HG03565 (cell line): Measurements from ENCODE around the gene PRLR.

Experiments used
- ATAC-seq: cut with Tn5 transposase; IDR thresholded peaks from one replicate; pipeline ENCODE4 v1.9.1; 2021; ENCODE audit warnings: mild to moderate bottlenecking, moderate library complexity; ENCODE audit not compliant: unreplicated experiment

Gene PRLR

DNA sequence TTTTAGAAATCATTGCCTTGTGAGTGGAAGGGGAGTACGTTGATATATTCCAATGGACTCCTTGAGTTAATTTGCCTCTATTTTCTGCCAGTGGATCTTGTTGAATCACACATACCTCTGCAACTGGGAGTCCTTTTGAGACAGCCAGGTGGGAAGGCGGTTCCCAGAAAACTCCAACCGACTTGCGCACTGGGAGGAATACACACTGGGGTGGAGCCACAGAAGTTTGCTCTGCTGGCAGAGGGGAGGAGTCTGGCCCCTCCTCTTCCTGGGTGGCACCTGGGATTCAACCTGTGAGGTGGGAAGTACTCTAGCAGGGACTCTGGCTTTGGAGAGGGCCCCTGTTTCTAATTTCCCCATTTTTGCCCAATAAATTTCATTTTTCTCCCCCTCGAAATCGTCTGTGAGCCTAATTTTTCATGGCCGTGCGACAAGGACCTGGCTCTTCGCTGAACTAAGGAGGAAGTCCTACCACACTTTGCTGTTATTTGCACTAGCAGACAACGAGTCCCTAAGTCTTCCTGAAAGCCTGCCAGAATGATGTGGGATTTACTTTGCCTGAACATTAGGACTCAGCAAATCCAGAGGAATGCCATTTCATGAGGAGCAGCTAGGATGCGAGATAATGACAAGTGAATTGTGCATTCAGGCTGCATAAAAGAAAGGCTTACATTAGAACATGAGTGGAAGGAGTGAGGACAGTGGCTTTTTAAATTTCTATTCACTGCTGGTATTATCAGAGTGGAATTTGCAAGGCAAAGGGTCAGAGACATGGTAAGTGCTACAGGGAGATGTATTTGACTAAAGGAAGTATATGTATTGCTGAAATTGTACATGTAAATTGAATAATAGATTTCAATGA, 67.2 kb downstream of the PRLR start:
- no peak for ATAC-seq

GRCh38 chr5:35161652-35162273, 68.5 kb downstream of the PRLR start:
- no peak for ATAC-seq

- no peak for ATAC-seq
Observed at GRCh38 chr5:35160486-35161116, 69.7 kb downstream of the PRLR start.

DNA sequence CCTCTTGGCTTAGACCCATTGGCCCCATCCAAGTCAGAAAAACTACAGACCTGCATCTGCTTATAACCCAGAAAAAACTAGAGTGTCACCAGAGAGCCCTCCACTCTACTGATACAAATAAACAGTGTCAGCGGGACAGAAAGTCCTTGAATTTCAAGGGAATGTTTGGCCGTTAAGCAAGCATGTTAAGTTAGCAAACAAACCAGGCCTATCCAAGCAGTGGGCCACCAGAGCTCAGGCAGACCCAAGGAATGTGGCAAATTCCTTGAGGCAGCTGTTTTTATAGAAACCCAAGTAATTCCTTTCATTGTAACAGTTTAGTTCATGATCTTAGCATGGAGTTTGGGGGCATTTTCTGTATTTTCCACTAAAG, 70.9 kb downstream of the PRLR start:
- ATAC-seq: no peak

GRCh38 chr5:35158622-35159369, 71.5 kb downstream of the PRLR start:
- no peak for ATAC-seq

- ATAC-seq: no peak
Observed at GRCh38 chr5:35158204-35158603, 72.1 kb downstream of the PRLR start.

DNA sequence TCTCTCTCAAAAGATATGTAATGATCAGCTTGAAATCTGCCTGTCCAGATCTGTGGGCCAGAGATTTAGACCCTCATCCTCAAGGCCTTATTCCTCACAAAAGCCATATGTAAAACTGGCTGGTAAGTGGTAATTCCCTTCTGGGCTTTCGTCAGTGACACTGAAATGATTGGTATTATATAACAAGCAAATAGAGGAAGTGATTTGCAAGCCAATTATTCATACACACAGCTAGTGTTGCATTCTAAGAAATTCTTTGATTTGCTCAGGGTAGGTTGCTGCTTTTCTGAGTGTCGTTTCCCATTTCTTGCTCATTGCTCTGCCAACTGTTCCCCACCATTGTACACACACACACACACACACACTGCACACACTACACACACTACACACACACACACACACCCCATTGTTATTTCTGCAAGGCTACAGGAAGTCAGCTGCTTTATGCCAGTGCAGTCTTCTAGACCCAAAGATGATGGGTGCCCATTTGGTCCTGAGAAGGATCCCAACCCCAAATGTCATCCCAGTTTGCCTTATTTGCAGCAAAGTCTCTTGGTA, 76.8 kb downstream of the PRLR start:
- ATAC-seq: no peak

DNA sequence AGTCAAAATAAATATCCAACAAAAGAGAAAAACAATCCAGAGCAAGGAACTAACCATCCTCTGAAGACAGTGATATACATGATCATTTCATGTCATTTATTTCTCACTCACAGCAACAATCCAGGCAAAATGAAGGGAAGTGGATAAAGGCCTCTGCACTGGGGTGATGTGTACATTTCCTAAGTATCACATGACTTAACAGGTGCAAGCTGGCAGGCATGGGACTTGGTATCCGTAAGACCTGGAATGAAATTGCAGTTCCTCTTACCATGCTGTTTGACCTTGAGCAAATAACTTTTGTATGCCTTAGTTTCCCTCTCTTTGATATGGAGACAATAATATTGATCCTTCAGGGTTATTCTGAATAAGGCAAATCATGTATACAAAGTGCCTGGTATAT, 77.6 kb downstream of the PRLR start:
- no peak for ATAC-seq

DNA sequence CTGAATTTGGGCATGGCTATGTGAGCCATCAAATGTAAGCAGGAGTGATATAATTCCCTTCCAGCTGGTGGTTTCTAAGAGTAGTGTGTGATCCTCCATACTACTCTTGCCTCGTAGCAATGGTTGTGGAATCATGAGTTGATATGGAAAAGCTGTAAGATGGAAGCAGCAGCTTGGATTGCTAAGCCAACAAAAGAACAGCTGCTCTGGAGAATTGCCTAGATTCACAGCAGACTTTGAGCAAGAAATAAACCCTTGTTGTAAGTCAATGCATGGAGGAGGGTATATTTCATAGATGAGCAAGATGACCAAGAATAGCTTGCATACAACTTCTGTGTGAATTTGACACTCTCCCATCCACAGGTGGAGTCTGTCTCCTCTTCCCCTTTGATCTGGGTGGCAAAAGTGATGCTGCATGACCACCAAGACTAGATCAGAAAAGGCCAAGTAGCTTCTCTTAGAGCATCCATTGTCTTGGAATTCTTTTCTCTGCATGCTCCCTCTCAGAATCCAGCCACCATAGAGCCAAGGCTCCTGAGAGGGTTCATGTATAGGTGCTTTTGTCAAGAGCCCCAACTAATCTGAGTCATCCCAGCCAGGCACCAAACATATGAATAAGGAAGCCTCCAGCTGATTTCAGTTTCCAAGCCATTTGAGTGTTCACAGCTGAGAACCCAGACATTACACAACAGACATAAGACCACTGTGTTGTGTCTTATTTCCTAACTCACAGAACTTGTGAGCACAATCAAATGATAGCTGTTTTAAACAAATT, 79.0 kb downstream of the PRLR start:
- no peak for ATAC-seq

GRCh38 chr5:35149041-35149440, 81.2 kb downstream of the PRLR start:
- ATAC-seq: no peak

- ATAC-seq: no peak
Observed at GRCh38 chr5:35146406-35146805, 83.9 kb downstream of the PRLR start.

GRCh38 chr5:35145691-35146317, 84.5 kb downstream of the PRLR start:
- no peak for ATAC-seq

DNA sequence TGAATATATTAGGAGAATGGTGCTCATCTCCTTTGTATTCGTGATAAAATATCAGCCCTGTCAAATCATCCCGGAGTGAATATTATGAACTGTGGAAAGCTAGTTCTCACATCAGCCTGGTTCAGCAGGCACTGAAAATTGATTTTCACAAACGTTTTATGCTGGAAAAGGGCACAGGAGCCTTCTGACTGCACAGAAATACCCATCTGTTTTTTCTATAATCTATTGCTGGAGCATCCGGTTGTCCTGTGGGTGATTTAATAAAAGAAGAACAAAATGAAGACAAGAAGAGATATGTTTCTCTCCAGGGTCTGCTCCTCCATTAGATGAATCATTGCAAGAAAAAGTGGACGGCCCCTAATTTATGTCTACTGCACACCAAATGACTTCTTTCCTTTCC, 85.3 kb downstream of the PRLR start:
- no peak for ATAC-seq

DNA sequence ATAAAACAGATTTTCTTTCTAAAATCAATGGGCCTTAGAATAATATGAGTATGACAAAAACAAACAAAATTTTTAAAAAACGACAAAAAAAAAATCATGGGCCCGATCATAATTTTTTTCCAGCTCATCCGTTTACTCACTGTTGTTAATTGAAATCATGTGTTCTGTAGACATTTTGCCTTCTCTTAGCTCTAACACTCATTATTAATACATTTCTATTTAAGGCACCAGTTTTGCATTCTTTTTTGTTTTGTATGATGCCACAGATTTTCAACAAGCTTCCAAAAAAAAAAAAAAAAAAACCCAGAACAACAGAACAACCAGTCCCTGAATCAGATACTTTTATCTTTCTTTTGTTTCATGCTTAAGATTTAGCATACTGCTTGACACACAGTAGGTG, 86.4 kb downstream of the PRLR start:
- ATAC-seq: no peak

- ATAC-seq: no peak
Observed at GRCh38 chr5:35141739-35142138, 88.5 kb downstream of the PRLR start.

DNA sequence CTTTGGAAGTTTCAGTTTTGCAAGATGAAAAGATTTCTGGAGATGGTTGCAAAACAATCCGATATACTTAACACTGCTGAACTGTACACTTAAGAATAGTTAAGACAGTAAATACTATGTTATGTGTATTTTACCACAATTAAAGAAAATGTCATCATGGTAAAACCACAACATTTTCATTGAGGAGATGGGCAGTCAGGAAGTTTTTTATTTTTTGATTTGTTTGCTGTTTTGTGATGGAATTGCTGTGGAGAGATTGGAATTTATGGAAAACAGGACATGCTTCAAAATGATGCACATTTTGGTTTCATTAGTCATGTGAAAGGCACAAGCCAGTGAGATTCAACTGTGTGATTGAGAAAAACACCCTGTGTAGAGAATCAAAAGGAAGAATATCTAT, 92.1 kb downstream of the PRLR start:
- no peak for ATAC-seq

DNA sequence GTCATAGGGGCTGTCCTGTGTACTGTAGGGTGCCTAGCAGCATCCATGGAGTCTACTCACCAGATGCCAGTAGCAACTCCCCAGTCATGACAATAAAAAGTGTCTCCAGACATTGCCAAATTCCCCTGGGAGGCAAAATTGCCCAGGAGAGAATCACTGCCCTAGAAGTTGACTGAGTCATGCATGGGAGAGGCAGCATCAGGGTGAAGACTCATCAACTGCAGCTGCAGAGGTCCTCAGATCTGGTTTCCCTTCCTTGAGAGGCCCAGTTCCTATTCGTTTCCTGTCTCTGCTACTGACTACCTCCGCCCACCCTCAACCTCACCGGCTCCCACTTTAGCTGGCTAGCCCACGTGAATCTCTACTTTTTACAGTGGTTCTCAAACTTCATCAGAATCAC, 93.9 kb downstream of the PRLR start:
- ATAC-seq: no peak

GRCh38 chr5:35135239-35135700, 95.0 kb downstream of the PRLR start:
- ATAC-seq: no peak

GRCh38 chr5:35134278-35135030, 95.8 kb downstream of the PRLR start:
- no peak for ATAC-seq
